Natural killer cell (primary cell): ENCODE results near the gene TBL1X. TPM values are rescaled to one million over a fixed set of nuclear protein-coding genes. Genes with fewer than 3 reads are reported as not detected.

Experiments used
- ATAC-seq, 3 donors: fragments of 150-1000 bp in 2 of 3; fragments of 200-7000 bp in 1 of 3; cut with Tn5 transposase; 1 replicate in 1 of 3; 2 replicates in 2 of 3; pipeline ENCODE4 v1.10.0; 2021; ENCODE audit warnings: mild to moderate bottlenecking in 2 of 3, moderate library complexity in 2 of 3
- DNase-seq, 2 donors: peaks; one replicate each; pipeline versions ENCODE4 v3.0.0 to v3.0.0-alpha.2; 2013 to 2021; ENCODE audit warnings: mixed read lengths in 1 of 2
- H3K27ac ChIP-seq: one replicate; pipeline ENCODE4 v1.5.1; 2013; ENCODE audit warnings: mild to moderate bottlenecking, low read length
- H3K27me3 ChIP-seq: one replicate; pipeline ENCODE4 v1.6.1; 2013; ENCODE audit warnings: low read length; ENCODE audit not compliant: control insufficient read depth, insufficient read depth
- H3K36me3 ChIP-seq: one replicate; pipeline ENCODE4 v1.6.1; 2013; ENCODE audit warnings: low read length; ENCODE audit not compliant: control insufficient read depth, insufficient read depth
- H3K4me1 ChIP-seq: one replicate; pipeline ENCODE4 v1.6.1; 2013; ENCODE audit warnings: low read length; ENCODE audit not compliant: control insufficient read depth, insufficient read depth
- H3K4me3 ChIP-seq: one replicate; pipeline ENCODE4 v1.5.1; 2013; ENCODE audit warnings: low read length
- H3K9me3 ChIP-seq: one replicate; pipeline ENCODE4 v1.6.1; 2013; ENCODE audit warnings: low read length; ENCODE audit not compliant: control insufficient read depth, insufficient read depth
- H3K27ac Mint-ChIP-seq, 2 donors: one replicate each; pipeline ENCODE4 v1.8.0; 2022; ENCODE audit warnings: mild to moderate bottlenecking in 2 of 2, mixed read lengths in 2 of 2, moderate library complexity in 1 of 2
- H3K27me3 Mint-ChIP-seq, 2 donors: one replicate each; pipeline ENCODE4 v1.8.0; 2022; ENCODE audit warnings: low read depth in 2 of 2, mixed read lengths in 2 of 2
- H3K36me3 Mint-ChIP-seq: one replicate; pipeline ENCODE4 v1.8.0; 2022; ENCODE audit warnings: mixed read lengths
- H3K4me1 Mint-ChIP-seq, 2 donors: one replicate each; pipeline ENCODE4 v1.8.0; 2022; ENCODE audit warnings: mixed read lengths in 2 of 2
- H3K4me3 Mint-ChIP-seq: one replicate; pipeline ENCODE4 v1.8.0; 2022; ENCODE audit warnings: mild to moderate bottlenecking, moderate library complexity, mixed read lengths
- H3K9me3 Mint-ChIP-seq, 2 donors: one replicate each; pipeline ENCODE4 v1.8.0; 2022; ENCODE audit warnings: mixed read lengths in 2 of 2
- CTCF ChIP-seq: fragments of 200-600 bp; IDR thresholded peaks from one replicate; pipeline ENCODE4 v1.8.0; 2022; ENCODE audit warnings: antibody characterized with exemption
- WGBS: methylation state at CpG from one replicate; pipeline ENCODE4 v1.1.7; 2013; ENCODE audit warnings: missing lambda C conversion rate; ENCODE audit not compliant: insufficient coverage; 5-methylcytosine and 5-hydroxymethylcytosine counted together
- intact Hi-C: fragments of 100-400 bp; cut with micrococcal nuclease; formaldehyde crosslinking; loops from one replicate; pipeline ENCODE4 v1.14.2; 2022
- total RNA-seq, 4 donors: library from RNA; stranded (reverse); fragments of 120-200 nt in 1 of 4; gene quantifications; one replicate each; pipeline versions ENCODE4 v1.2.3 to v1.2.4, GENCODE V29; 2013 to 2022

TBL1X gene
- total RNA-seq, 3 donors from 2014 or later (not counting 1 experiment from before 2014, with no cell fraction given), result 21.9 to 43.8 (median 32.7) TPM

GRCh38 chrX:9708923-9709553 is 244.2 kb downstream of the TBL1X start:
- ATAC-seq (peak; percentile 85 to 92 (median 86)), DNase-seq (peak; percentile 71 to 87)
- Mint-ChIP-seq H3K27me3 (no peaks in the 10 kb centered on the region), H3K27ac (peak overlapping the region in 1 of 2 donors; percentile 19), H3K36me3 (peaks cover 3% of the 10 kb centered on the region), H3K4me3 (no peak overlapping the region), H3K9me3 (no peaks in the 10 kb centered on the region), H3K4me1 (peaks cover 7 to 15% of the 10 kb centered on the region in 2 donors)
- no peak overlapping the region for H3K27ac ChIP-seq
- peaks cover 3% of the 10 kb centered on the region for H3K9me3 ChIP-seq
- 21% methylated on average over 15 of the region's 17 CpGs for WGBS
- no peak overlapping the region for H3K4me3 ChIP-seq
- no peaks in the 10 kb centered on the region for H3K27me3 ChIP-seq
- intact Hi-C loops, result loop anchor here (2.0 to 10.0 kb wide), 4 partner anchors 356 to 967 kb away; no protein-coding TSS in a partner anchor
- TF ChIP-seq CTCF, result peak; percentile 73
- peaks cover 6% of the 10 kb centered on the region for H3K4me1 ChIP-seq
- peaks cover 17% of the 10 kb centered on the region for H3K36me3 ChIP-seq

- no peak for TF ChIP-seq CTCF
- Histone ChIP-seq H3K36me3 (peaks cover 17% of the 10 kb centered on the region), H3K9me3 (no peaks in the 10 kb centered on the region), H3K4me3 (no peak overlapping the region), H3K27ac (no peak overlapping the region), H3K4me1 (peaks cover 6% of the 10 kb centered on the region), H3K27me3 (no peaks in the 10 kb centered on the region)
- Mint-ChIP-seq H3K27ac (no peak overlapping the region), H3K36me3 (peaks cover 6% of the 10 kb centered on the region), H3K4me1 (peaks cover 7 to 15% of the 10 kb centered on the region in 2 donors), H3K4me3 (no peak overlapping the region), H3K27me3 (no peaks in the 10 kb centered on the region), H3K9me3 (no peaks in the 10 kb centered on the region)
- ATAC-seq, result no peak
- no peak for DNase-seq
- 55% methylated on average over 5 of the region's 8 CpGs for WGBS
- intact Hi-C loops, result no loop called here
Observed at GRCh38 chrX:9710332-9710731, 245.5 kb downstream of the TBL1X start.

DNA sequence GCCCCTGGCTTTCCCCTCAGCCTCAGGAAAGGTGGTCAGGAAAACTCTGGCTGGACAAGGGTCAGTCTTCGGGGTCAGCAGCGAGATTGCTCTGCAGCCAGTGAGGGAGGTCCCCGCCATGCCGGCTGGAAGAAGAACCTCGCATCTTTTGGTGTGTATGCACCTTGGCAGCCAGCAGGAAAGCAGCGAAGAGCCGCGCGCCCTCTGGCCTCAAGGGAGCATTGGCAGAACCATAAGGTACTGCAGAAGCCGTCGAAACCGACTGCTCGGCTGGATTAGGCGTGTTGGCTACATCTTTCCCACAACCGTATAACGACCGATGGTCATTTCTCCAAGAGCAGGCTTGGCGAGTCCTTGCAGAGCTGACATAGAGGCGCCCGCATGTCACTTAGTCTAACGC is 252.5 kb downstream of the TBL1X start:
- H3K27ac ChIP-seq, result no peak overlapping the region
- H3K27me3 ChIP-seq, result no peaks in the 10 kb centered on the region
- TF ChIP-seq CTCF, result no peak
- ATAC-seq (no peak), DNase-seq (no peak)
- Mint-ChIP-seq H3K4me1 (no peaks in the 10 kb centered on the region), H3K27ac (no peak overlapping the region), H3K27me3 (no peaks in the 10 kb centered on the region), H3K36me3 (peaks cover 22% of the 10 kb centered on the region), H3K9me3 (peaks cover 0 to 3% of the 10 kb centered on the region in 2 donors), H3K4me3 (no peak overlapping the region)
- no peak overlapping the region for H3K4me3 ChIP-seq
- peaks cover 19% of the 10 kb centered on the region for H3K36me3 ChIP-seq
- intact Hi-C loops, result no loop called here
- WGBS, result 98% methylated on average over 21 of the region's 21 CpGs
- no peaks in the 10 kb centered on the region for H3K9me3 ChIP-seq
- H3K4me1 ChIP-seq, result no peaks in the 10 kb centered on the region

- Mint-ChIP-seq H3K4me3 (no peak overlapping the region), H3K36me3 (peaks cover 11% of the 10 kb centered on the region), H3K4me1 (no peaks in the 10 kb centered on the region), H3K9me3 (peaks cover 3 to 4% of the 10 kb centered on the region in 2 donors), H3K27me3 (peaks cover 0 to 3% of the 10 kb centered on the region in 2 donors), H3K27ac (no peak overlapping the region)
- Histone ChIP-seq H3K4me3 (no peak overlapping the region), H3K27ac (no peak overlapping the region), H3K4me1 (no peaks in the 10 kb centered on the region), H3K27me3 (no peaks in the 10 kb centered on the region), H3K9me3 (peaks cover 12% of the 10 kb centered on the region), H3K36me3 (no peaks in the 10 kb centered on the region)
- intact Hi-C loops, result no loop called here
- ATAC-seq (no peak), DNase-seq (no peak)
- 100% methylated on average over 1 of the region's 2 CpGs for WGBS
- no peak for TF ChIP-seq CTCF
Observed at GRCh38 chrX:9724711-9725110, 259.9 kb downstream of the TBL1X start.
